Stimulated activated CD8-positive, alpha-beta memory T cell treated with anti-CD3 and anti-CD28 coated beads, Interleukin-15, amount 100 ng/mL, for 1 hour (primary cell): ENCODE results near the gene NUMB.

Source experiments
- DNase-seq: peaks from one replicate; pipeline ENCODE4 v3.0.0-alpha.2; 2020; ENCODE audit warnings: low read depth

NUMB gene

DNA sequence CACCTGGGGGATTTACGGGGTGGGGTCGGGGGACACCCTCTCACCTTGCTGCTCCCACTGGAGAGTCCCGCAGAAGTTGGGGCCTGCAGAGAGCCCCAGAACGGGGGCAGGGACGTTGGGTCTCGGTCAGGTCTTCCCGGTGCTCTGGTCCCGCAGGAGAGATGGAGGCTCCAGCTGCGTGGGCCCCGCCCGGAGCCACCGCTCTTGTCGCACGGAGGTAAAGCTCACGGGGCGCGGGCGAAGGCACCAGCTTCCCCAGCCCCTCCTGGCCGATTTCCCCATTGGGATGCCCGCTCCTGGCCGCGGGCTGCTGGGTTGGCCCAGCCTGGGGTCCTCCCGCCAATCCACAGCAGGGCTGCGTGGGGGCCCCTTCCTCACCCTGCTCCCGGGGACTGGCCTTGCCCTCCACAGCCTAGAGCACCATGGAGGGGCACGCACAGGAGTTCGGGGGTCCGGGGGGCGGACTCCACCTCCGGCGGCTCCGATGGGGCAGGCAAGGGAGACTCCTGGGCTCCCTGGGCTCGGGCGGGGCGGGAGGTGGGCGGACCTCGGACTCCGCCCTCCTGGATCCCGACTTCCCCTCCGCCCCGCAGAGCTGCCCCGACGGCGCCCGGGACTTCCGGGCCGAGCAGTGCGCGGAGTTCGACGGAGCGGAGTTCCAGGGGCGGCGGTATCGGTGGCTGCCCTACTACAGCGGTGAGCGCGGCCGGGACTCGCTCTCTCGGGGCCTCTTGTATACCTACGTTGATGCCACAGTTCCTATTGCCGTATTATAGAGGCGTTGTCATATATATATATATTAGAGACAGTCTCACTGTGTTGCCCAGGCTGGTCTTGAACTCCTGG, 212.6 kb downstream of the NUMB start:
- DNase-seq = peak; percentile 5

DNA sequence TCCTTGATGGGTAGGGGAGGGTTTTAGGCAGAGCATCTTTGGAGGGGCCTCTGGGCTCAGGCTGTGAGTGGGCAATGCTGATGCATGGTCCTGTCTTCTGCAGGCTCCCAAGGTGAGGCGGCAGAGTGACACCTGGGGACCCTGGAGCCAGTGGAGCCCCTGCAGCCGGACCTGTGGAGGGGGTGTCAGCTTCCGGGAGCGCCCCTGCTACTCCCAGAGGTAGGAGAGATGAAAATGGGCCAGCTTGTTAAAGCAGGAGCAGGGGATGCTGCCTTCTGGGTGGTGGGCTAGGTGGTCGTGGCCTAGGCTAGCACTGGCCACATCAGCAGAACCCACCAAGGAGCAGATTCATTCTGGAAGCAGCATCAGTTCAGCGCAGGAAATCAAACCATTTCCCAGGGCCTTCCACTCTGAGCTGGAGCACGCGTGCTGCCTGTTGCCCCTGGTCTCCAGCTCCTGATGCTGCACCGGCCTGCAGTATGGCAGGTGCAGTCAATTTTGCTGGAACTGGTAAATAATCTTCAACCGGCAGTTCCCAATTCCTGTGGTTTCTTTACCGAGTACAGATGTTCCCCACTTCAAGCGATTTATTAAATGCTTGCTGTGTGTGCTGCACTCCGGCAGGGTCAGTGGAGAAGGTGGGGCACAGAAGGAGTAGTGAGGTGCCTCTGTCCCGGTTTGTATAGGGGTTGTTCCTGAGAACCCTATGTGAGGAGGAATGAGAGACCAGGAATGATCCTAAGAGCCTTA, 213.6 kb downstream of the NUMB start:
- no peak for DNase-seq

DNA sequence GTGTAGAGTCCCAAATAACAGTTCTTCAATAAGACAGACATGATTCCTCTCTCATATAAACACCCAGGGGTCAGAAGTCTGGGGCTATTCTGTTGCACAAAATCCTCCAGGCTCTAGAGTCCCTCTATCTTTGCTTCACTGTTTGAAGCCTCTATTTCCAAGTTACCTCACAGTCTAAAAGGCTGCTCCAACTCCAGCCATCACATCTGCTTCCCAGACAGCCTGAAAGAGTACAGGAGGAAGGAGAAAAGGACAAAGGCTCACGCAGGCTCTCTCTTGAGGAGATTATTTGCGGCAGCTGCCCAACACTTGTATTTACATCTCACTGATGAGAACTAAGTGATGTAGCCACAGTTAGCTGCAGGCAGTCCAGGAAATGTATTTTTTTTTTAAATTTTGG, 214.6 kb downstream of the NUMB start:
- no peak for DNase-seq

DNA sequence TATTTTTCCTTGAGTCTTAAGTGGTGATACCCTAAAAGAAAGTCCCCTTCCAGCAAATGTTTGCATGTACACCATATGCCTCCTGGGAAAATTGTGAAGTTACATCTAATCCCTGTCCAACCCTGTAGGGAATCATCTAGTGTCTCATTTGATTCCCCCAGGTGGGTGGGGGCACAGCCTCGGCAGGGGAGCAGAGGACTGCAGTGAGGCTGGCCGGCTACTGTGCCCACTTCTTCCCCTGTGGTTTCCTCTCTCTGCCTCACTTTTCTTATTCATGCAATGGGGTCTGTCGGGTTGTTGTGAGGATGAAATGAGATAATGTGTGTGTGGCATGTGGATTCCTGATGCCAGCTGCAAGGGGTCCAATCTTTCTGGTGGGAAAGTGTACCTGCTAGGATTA, 215.0 kb downstream of the NUMB start:
- no peak for DNase-seq

DNA sequence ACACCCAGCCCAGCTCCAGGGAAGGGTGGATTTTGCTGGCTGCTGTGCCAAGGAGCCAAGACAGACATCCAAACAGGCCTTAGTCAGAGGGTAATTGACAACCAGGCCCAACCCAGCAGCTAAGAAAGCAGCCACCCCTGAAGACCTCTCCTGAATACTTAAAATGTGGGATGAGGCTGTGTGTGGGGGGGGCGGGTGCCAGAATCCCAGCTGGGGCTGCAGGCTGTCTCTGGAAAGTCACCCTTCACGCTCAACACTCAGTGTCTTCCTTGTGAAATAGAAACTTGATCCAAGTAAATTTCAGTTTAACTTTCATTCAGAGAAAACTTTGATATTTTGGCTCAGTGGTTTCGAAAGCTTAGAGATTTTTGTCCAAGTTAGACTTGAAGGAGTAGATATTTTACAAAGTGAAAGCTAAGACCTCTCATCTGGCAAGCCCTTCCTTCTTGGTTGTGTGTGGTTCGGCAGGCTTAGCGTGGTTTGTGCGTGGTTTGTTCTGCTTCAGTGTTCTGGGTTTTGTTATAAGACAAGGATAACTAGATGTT, 215.9 kb downstream of the NUMB start:
- DNase-seq = no peak

DNA sequence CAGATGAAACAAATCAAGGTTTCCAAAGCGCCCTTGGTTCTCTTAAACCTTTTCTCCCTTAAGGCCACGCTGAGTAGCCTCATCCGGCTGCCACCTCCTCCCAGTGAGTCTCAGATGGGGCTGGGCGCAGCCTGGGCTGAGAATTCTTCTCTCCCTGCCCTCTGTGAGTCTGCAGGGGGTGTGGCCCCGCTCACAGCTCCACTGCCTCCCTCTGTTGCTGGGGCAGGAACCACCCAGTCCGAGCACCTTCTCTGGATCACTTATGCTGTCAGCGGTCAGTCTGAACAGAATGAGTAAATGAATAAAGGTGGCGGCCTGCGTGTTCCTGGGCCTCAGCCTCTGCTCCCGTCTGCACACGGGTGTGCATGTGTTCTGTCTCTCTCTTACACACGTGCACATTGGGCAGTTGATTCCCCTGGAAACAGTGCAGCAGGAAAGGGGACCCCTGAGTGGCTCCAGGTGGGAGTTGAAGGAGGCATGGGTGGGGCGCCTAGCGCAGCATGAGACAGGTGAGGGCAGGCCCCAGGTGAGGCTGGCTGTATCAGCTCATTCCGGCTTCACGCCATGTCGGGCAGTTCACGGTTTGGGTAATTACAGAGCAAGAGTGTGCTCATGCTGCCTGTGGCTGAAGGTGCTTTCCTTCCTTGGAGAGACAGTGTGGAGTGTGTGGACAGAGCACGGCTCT, 216.7 kb downstream of the NUMB start:
- DNase-seq = no peak

DNA sequence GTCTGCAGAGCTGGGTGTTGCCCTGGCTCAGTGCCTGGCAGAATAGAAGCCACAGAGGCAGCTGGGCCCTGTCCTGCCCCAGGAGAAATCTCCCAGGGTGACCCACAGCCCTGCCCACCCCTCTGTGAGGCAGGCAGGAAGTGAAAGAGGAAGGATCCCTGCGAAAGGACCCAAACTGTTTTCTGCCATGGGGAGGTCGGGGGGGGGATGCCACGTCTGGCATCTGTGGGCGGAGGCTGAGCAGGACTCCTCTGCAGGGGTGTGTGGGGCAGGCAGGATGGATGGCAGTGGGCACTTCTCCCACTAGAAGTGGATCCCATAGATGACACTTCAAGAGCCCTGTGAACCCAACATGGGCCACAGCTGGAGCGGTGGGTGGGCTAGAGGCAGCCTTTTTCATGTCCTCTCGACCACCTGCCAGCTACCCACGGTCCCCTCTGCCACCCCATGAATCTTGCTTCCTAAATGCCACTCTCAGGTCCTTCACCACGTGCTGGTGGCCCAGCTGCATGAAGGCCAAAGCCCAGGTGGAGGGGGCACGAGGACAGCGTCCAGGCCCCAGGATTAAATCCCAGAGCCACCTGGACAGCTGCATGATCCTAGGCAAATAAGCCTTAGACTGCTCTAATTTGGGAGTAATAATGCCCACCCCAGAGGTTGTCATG, 217.4 kb downstream of the NUMB start:
- no peak for DNase-seq

DNA sequence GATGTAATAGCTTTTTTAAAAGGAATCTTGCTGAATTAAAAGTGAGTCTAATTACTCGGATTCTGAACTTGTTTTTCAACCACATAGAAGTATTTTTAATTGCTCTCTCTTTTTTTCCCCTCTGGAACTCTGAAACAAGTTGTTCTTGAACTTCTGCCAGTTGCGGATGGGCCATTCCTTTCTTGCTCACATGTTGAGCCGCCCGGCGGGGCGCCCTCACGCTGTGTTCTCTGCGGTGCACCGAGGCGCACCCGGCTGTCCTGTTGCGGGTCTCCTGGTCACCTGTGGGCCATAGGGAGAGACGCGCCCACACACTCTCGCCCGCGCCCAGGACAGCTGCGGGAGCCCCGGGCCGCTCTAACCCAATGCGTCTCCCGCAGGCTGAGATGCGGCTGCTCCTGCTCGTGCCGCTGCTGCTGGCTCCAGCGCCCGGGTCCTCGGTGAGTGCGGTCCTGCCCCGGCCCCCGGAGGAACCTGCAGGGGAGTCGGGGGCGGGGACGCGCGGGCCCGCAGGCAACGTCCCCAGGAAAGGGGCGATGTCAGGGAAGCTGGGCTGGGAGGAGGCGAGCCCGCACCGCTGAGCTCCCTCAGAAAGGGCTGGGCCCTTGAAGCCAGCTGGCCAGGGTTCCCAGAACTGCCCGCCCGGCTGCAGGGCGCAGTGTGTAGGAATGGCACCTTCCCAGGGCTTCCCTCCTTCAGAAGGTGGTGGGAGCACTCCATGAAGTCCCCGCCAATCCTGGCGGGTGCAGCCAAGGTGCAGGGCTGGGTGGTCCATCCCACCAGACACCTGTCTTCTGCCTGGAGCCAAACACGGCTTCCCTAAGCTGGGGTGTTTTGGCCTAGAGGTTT, 218.7 kb downstream of the NUMB start:
- DNase-seq = no peak

DNA sequence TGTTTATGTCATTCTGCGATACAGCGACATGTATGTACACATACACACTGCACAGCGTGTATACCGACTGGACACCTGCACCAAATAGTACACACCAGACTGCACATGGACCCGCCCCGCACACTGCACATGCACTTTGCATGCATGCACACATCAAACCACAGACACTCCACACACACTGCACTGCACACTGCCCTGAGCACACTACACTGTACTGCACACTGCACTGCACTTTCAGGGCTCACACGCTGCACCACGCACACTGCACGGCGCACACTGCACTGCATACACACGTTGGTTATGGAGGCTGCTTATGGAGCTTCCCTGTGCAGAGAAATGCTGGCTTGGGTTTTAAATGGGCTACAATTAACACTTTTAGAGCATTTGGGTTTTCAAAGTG, 219.4 kb downstream of the NUMB start:
- DNase-seq = no peak

DNA sequence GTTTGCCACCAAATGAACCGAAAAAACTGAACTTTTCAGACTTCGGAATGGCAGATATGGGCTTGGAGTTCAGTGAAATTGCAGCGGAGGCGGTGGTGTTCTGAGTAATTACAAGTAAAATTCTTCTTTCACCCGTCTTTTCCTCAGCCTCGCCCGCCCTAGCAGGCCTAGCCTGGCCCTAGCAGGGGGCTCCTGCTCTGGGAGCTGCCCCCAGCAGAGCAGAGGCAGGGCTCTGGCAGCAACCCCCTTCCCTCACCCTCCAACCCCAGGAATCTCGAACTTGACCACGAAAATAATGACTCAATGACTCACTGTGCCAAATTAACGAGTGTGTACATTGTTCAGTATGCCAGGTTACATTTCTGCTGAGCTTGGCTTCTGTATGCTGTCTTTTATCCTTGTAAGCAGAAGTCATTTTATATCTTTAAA, 219.9 kb downstream of the NUMB start:
- DNase-seq = no peak

DNA sequence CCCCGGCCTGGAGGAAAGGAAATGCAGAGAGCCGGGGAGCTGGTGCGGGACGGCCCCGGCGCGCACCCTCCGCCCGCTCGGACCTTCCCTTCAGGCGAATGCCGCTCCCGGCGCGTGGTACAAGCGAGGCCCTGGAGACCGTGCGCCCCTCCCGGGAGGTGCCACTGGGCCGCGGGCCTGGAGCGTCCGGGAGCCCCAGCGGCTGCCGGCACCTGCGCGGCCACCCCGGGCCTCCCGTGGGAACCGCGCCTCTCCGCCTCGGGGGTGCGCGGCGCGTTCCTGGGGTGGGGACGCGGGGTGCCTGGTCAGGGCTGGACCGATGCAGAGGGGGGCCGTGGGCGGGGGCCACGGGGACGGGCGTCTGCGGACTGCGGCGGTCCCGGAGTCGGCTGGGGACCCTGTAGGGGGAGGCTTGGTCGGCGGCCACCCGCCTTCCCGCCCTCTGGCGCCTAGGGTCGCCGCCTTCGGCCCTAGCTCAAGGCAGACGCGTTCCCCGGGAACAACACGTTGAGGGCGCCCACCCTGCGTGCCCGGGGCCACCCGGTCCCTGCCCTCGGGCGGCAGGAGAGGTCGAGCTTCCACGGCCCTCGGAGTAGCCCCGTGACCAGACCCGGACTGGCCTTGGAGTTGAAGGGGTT, 220.4 kb downstream of the NUMB start:
- no peak for DNase-seq

DNA sequence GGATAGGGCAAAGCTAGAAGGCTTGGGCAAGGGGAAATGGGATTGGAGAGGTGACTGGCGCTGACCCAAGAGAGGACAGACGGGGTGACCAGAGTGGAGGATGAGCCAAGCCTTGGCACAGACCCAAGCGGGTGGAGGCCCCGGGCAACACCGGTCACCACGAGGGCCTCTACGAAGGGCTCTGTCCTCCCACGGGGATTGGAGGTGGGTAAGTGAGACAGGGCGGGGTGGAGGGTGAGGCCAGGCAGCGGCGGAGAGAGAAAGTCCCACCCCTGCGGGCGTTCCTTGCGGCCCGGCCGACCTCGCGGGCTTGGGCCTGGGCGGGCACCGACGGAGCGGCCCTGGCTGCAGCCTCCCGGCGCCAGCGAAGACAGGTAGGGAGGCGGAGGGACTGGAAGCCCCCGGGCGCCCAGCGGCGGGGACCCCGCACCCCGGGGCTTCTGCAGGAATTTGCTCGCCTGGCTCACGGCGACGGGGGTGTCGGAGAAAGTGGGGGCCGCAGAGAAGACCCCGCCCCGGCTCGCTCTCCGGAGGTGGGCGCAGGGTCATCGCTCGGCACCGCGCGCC, 221.0 kb downstream of the NUMB start, which contains the start of gene PAPLN:
PAPLN (plus strand) TSS at position 288 of the 567 bp plus-strand sequence. CDS start 2,273 bp downstream, outside the sequence.
- DNase-seq = no peak

DNA sequence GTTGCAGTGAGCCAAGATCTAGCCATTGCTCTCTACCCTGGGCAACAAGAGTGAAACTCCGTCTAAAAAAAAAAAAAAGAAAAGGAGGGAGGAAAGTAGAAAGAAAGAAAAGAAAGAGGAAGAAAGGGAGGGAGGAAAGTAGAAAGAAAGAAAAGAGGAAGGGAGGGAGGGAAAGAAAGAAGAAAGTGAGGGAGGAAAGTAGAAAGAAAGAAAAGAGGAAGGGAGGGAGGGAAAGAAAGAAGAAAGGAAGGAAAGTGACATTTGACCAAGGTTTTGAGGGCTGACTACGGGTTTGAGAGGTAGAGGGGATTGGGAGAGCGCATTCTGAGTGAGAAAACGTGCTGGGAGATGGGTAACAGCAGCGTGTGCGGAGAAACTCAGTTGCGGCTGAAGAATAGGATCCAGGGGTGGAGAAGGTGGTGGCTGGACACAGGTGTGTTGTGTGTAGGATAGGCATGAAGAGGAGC, 221.6 kb downstream of the NUMB start:
- DNase-seq = no peak

DNA sequence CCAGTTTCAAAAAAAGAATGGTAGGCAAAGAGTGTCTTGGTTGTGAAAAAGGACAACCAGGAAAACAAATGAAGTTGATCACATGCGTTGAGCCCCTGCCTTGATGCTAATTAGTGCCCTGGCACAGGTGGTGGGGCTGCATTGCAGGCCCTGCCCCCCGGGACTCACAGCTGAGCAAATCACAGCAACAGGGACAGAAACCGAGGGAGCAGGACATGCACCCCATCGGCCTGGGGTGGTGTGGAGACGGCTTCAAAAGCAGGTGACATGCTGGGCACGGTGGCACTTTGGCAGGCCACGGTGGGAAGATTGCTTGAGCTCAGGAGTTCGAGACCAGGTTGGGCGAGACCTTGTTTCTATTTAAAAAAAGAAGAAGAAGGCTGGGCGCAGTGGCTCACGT, 222.2 kb downstream of the NUMB start:
- DNase-seq = no peak

DNA sequence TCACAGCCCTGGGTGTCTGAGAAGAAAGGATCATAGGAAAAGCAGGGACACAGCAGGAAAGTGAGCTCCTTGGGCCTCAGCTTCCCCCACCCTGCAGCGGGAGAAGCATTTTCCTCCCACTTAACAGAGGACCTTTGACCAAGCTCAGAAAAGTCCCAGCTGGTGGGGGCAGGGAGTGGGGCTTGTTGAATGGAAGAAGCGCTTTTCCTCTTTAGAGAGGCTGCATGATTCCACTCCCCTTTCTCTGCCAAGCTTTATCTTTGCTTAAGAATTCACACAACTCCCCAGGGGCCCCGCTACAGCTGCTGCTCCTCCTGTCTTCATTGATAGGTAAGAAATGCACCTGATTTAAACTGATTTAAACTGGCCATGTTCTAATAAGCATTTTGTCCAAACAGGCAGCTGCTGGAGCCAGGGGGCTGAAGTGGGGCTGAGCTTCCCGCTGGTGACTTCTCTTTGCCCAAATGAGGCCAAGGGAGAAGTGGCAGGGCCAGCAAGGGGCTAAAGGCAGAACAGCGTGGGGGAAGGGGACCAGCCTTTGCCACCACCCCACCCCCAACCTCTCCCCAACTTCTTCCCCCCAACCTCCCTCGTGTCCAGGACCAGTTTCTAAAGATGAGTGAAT, 222.7 kb downstream of the NUMB start:
- DNase-seq = no peak

DNA sequence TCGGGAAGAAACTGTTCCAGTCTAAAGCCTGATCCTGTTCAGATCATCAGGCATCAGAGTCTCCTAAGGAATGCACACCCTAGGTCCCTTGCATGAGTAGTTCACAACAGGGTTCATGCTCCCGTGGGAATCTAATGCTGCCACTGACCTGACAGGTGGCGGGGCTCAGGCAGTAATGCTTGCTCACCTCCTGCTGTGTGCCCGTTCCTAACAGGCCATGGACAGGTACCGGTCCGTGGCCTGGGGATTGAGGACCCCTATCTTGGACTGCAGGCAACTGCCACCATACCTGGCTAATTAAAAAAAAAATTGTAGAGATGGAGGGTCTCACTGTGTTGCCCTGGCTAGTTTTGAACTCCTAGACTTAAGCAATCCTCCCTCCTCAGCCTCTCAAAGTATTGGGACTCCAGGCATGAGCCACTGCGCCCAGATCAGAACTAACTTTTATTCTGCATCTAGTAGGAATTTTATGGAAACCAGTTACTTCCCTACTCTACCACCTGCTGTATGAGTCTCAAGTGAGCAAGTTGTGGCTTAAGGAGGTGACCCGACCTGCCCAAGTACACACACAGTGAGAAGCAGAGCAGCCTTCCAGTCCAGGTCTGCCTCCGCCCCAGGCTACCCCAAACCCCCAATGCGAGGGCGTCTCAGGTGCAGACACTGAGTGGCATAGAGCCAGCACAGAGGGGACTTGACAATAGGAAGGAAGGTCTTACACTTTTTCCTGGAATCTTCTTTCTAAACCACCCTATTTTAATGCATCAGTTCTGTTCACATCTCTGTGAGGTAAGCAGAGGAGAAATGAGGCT, 223.6 kb downstream of the NUMB start:
- no peak for DNase-seq

DNA sequence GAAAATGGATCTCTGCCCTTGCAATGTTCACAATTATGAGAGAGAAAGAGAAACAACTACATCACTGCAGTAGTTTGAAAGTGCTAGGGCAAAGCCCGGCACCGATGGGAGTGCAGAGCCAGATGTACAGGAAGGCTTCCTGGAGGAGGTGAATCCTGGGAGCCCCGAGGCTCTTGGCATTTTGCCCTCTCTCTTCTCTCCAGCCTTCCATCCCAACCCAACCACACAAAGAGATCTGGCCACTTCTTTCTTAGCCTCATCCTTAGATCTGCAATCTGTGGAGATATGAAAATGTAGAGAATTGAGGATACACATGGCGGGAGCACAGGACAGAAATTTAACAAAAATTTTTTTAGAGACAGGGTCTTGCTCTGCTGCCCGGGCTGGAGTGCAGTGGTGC, 224.3 kb downstream of the NUMB start:
- DNase-seq = no peak

DNA sequence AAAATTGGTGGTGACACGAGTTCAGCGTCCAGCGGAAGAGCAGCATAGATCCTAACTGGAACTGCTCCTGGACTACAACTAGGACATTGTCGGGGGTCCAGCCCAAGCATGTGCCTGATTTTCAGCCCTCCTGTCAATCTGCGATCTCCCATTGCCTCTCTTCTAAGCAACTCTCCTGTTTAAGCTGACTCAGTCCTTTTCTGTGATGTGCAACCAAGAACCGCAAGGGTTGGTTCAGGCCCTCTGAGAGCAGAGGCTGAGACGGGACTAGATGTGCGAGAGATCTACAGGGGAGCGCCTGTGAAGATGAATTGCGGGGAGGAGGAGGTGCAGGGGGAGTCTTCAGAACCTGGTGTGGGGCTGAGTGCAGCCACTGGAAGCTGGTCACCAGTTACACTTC, 224.8 kb downstream of the NUMB start:
- DNase-seq = no peak

DNA sequence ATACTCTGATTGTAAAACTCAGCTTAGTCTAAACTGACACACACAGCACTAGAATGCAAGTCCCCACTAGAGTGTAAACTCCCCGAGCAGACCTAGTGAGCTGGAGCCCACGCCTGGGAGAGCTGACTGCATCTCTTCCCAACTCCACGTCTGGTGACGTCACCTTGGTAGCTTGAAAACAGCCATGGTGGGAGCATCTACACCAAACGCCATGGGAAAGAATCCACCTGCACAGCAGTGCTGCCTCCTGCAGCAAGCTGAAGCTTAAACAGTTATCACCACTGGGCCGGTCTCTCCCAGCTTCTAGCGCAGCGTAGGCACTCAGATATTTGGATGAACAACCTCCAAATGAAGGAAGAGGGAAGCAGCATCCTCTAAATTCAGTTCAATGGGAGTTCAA, 225.4 kb downstream of the NUMB start:
- DNase-seq = no peak
